ENCODE data around the gene GLIS2.

The GLIS2 gene

DNA sequence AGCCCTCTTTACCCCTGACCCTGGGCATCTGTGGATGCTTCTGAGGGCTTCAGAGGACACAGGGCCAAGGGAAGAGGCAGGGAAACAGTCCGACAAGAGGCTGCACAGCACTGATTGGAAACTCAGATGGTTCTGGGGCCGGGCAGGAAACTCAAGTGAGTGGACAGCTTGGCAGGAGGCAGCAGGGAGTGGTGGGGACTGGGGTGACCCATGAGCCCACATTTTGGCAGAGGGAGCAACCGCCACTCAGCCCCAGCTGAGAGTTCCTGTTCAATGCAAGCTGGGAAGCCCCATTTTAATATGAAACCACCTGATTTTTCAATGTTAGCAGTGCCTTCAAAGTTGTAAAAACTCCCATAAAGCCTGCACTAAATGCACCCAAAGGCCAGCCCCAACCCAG, 54.3 kb downstream of the GLIS2 start:
- no peak for TF ChIP-seq CTCF (IDR thresholded peaks at IDR 0.05; ENCODE audit: low read depth, low read length, missing control alignments)
- H3K4me3 ChIP-seq (replicated peaks; ENCODE audit: low read depth, low read length) = no peak overlapping the region
- DNase-seq (ENCODE audit: extremely low read depth, low read depth) = no peak

- no peak for TF ChIP-seq CTCF (IDR thresholded peaks at IDR 0.05; ENCODE audit: low read depth, low read length, missing control alignments)
- H3K4me3 ChIP-seq (replicated peaks; ENCODE audit: low read depth, low read length) = no peak overlapping the region
- no peak for DNase-seq (ENCODE audit: extremely low read depth, low read depth)
Measured at GRCh38 chr16:4370570-4371356, 54.9 kb downstream of the GLIS2 start.

DNA sequence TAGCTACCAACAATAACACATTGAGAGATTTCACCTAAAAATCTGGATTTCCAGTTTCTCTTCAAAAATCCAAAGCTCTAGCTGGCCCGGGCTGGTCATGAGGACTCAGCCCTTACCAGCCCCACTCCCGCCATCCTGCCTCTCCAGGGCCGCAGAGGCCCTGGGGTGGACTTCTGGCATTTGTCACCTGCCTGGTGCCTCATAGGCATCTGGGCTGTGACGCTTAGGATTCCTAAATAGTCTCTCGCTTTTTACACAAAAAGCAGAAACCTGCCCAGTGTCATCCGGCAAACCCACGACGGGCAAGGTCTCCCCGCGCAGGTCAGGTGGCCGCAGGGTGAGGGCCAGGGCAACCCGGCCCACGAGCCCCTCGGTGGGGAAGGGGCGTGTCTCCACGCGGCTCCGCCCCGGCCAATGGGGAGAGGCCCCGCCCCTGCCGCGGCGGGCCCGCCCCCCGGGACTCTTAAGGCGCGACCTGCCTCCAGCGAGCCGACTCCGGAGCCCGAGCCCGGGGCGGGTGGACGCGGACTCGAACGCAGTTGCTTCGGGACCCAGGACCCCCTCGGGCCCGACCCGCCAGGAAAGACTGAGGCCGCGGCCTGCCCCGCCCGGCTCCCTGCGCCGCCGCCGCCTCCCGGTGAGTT, 55.6 kb downstream of the GLIS2 start, which contains the start of gene VASN:
Gene VASN (plus strand): TSS at position 492 of the 644 bp plus-strand sequence. CDS start 9,030 bp downstream, outside the sequence.
- DNase-seq (ENCODE audit: extremely low read depth, low read depth) = no peak
- peak within 1 kb of the TSS; percentile 97 for H3K4me3 ChIP-seq (replicated peaks; ENCODE audit: low read depth, low read length)
- TF ChIP-seq CTCF (IDR thresholded peaks at IDR 0.05; ENCODE audit: low read depth, low read length, missing control alignments) = no peak

GRCh38 chr16:4372001-4372577, 56.2 kb downstream of the GLIS2 start:
- peak overlapping the region; percentile 97 for H3K4me3 ChIP-seq (replicated peaks; ENCODE audit: low read depth, low read length)
- no peak for DNase-seq (ENCODE audit: extremely low read depth, low read depth)
- no peak for TF ChIP-seq CTCF (IDR thresholded peaks at IDR 0.05; ENCODE audit: low read depth, low read length, missing control alignments)

DNA sequence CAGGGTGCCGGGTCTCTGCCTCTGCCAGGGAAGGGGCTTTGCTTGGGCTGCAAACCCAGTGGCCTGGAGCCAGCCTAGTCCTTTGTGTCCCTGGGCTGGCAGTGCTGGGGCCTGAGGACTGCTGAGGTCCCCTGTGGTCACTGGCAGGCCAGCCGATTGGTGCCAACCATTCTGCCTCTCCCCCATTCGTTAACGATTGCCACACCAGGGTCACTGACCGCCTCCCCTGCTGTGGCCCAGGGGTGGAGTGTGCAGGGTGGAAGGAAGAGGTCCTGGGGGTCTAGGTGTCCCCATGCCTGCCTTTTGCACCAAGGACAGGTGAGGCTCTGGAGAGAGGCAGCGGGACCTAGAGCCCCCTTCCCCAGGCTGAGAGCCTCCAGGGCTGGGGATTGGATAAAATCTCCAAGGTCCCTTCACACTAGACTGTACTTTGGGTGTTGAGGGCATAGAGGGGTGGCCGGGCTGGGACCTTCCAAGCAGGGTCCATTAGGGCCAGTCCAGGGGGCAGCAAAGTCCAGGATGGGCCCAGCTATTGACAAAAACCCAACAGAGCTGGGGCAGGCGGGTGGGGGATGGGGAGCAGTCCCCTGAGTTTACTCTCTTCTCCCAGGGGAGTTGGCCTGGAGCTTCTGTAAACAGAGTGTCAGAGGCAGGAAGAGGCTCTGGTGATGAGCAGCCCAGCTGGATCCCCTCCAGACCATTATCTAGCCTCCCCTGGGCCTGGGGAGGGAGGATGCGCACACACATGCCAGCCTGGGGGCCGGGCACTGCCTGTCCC, 56.9 kb downstream of the GLIS2 start:
- H3K4me3 ChIP-seq (replicated peaks; ENCODE audit: low read depth, low read length) = peak overlapping the region; percentile 97
- DNase-seq (ENCODE audit: extremely low read depth, low read depth) = no peak
- no peak for TF ChIP-seq CTCF (IDR thresholded peaks at IDR 0.05; ENCODE audit: low read depth, low read length, missing control alignments)

- TF ChIP-seq CTCF (IDR thresholded peaks at IDR 0.05; ENCODE audit: low read depth, low read length, missing control alignments) = no peak
- DNase-seq (ENCODE audit: extremely low read depth, low read depth) = no peak
- H3K4me3 ChIP-seq (replicated peaks; ENCODE audit: low read depth, low read length) = peak overlapping the region; percentile 97
Measured at GRCh38 chr16:4373356-4373908, 57.6 kb downstream of the GLIS2 start.
